H9 (cell line): Measurements from ENCODE around the gene DMRTB1. TPM values are rescaled to one million over a fixed set of nuclear protein-coding genes. Genes with fewer than 3 reads are reported as not detected.

ENCODE experiments used
- DNase-seq: peaks from one replicate; pipeline ENCODE4 v3.0.0-alpha.2; 2017
- H2AFZ ChIP-seq: one replicate; pipeline ENCODE4 v1.6.1; 2013; ENCODE audit warnings: mild to moderate bottlenecking, low read length, control low read depth, moderate library complexity
- H2AK5ac ChIP-seq: 2 replicates; pipeline ENCODE4 v1.6.1; 2013; ENCODE audit warnings: low read length, control low read depth, mixed read lengths; ENCODE audit not compliant: insufficient read length
- H2BK120ac ChIP-seq: one replicate; pipeline ENCODE4 v1.6.1; 2013; ENCODE audit warnings: low read depth, mild to moderate bottlenecking, low read length, control low read depth, inconsistent platforms; ENCODE audit not compliant: poor library complexity, severe bottlenecking
- H2BK12ac ChIP-seq: 2 replicates; pipeline ENCODE4 v1.6.1; 2013; ENCODE audit warnings: low read length, control low read depth, mixed read lengths, low read depth; ENCODE audit not compliant: insufficient read length
- H2BK15ac ChIP-seq: 2 replicates; pipeline ENCODE4 v1.6.1; 2013; ENCODE audit warnings: low read depth, low read length, control low read depth
- H2BK20ac ChIP-seq: one replicate; pipeline ENCODE4 v1.6.1; 2013; ENCODE audit warnings: low read depth, mild to moderate bottlenecking, low read length, control low read depth, inconsistent platforms; ENCODE audit not compliant: poor library complexity, severe bottlenecking
- H2BK5ac ChIP-seq: 2 replicates; pipeline ENCODE4 v1.6.1; 2013; ENCODE audit warnings: low read length, control low read depth, mixed read lengths; ENCODE audit not compliant: insufficient read length
- H3K14ac ChIP-seq: 2 replicates; pipeline ENCODE4 v1.6.1; 2013; ENCODE audit warnings: low read length, control low read depth; ENCODE audit not compliant: insufficient read depth
- H3K18ac ChIP-seq: 2 replicates; pipeline ENCODE4 v1.6.1; 2013; ENCODE audit warnings: low read depth, mild to moderate bottlenecking, mixed read lengths, low read length, control low read depth; ENCODE audit not compliant: insufficient read length
- H3K23ac ChIP-seq: 2 replicates; pipeline ENCODE4 v1.6.1; 2013; ENCODE audit warnings: low read length, control low read depth, mixed read lengths, low read depth; ENCODE audit not compliant: insufficient read length
- H3K23me2 ChIP-seq: 2 replicates; pipeline ENCODE4 v1.6.1; 2013; ENCODE audit warnings: low read depth, mild to moderate bottlenecking, mixed read lengths, low read length, control low read depth; ENCODE audit not compliant: insufficient read length, poor library complexity, severe bottlenecking
- H3K27ac ChIP-seq: 2 replicates; pipeline ENCODE4 v1.5.1; 2013; ENCODE audit warnings: low read length, control low read depth, mixed read lengths, low read depth; ENCODE audit not compliant: insufficient read length
- H3K27me3 ChIP-seq: 2 replicates; pipeline ENCODE4 v1.6.1; 2013; ENCODE audit warnings: low read length, control low read depth, inconsistent platforms; ENCODE audit not compliant: insufficient read depth
- H3K4ac ChIP-seq: 2 replicates; pipeline ENCODE4 v1.6.1; 2013; ENCODE audit warnings: low read depth, mild to moderate bottlenecking, control low read depth, inconsistent platforms, low read length, moderate library complexity
- H3K4me1 ChIP-seq: 2 replicates; pipeline ENCODE4 v1.6.1; 2013; ENCODE audit warnings: low read length, control low read depth, inconsistent platforms; ENCODE audit not compliant: insufficient read depth
- H3K4me2 ChIP-seq: 2 replicates; pipeline ENCODE4 v1.6.1; 2013; ENCODE audit warnings: low read length, control low read depth, mixed read lengths; ENCODE audit not compliant: insufficient read length, insufficient read depth
- H3K56ac ChIP-seq: 2 replicates; pipeline ENCODE4 v1.6.1; 2013; ENCODE audit warnings: low read depth, mild to moderate bottlenecking, mixed read lengths, low read length, control low read depth; ENCODE audit not compliant: insufficient read length
- H3K79me1 ChIP-seq: 2 replicates; pipeline ENCODE4 v1.6.1; 2013; ENCODE audit warnings: low read depth, mild to moderate bottlenecking, moderate library complexity, low read length, control low read depth, inconsistent platforms; ENCODE audit not compliant: insufficient read depth, poor library complexity, severe bottlenecking
- H3K79me2 ChIP-seq: 2 replicates; pipeline ENCODE4 v1.6.1; 2013; ENCODE audit warnings: low read length, control low read depth, inconsistent platforms; ENCODE audit not compliant: insufficient read depth
- H3K9ac ChIP-seq: 2 replicates; pipeline ENCODE4 v1.6.1; 2013; ENCODE audit warnings: low read length, control low read depth, mixed read lengths; ENCODE audit not compliant: insufficient read length; ENCODE audit errors: extremely low read depth
- H3K9me3 ChIP-seq: one replicate; pipeline ENCODE4 v1.6.1; 2013; ENCODE audit warnings: low read depth, low read length, inconsistent platforms; ENCODE audit not compliant: control insufficient read depth
- H3T11ph ChIP-seq: one replicate; pipeline ENCODE4 v1.6.1; 2013; ENCODE audit warnings: mild to moderate bottlenecking, low read length, control low read depth, inconsistent platforms
- H4K20me1 ChIP-seq: one replicate; pipeline ENCODE4 v1.6.1; 2013; ENCODE audit not compliant: control insufficient read depth, insufficient read length, insufficient read depth
- H4K5ac ChIP-seq: 2 replicates; pipeline ENCODE4 v1.6.1; 2013; ENCODE audit warnings: low read depth, mild to moderate bottlenecking, mixed read lengths, low read length, control low read depth; ENCODE audit not compliant: insufficient read length
- H4K8ac ChIP-seq: replicated peaks from 2 replicates; pipeline ENCODE4 v1.6.1; 2013; ENCODE audit warnings: low read length, control low read depth, mixed read lengths, low read depth; ENCODE audit not compliant: insufficient read length
- H4K91ac ChIP-seq: 2 replicates; pipeline ENCODE4 v1.6.1; 2013; ENCODE audit warnings: low read depth, mild to moderate bottlenecking, moderate library complexity, mixed read lengths, low read length, control low read depth; ENCODE audit not compliant: insufficient read length
- H3K27ac Mint-ChIP-seq, 3 experiments: 2 replicates in 2 of 3; 3 replicates in 1 of 3; pipeline ENCODE4 v1.8.0; 2020 to 2021; ENCODE audit warnings: mixed read lengths in 3 of 3, mild to moderate bottlenecking in 1 of 3, moderate library complexity in 1 of 3
- H3K27me3 Mint-ChIP-seq: 2 replicates; pipeline ENCODE4 v1.8.0; 2021; ENCODE audit warnings: low read depth, mild to moderate bottlenecking, moderate library complexity, mixed read lengths
- H3K36me3 Mint-ChIP-seq, 3 experiments: 2 replicates in 2 of 3; 3 replicates in 1 of 3; pipeline ENCODE4 v1.8.0; 2020 to 2021; ENCODE audit warnings: low read depth in 3 of 3, mixed read lengths in 3 of 3; ENCODE audit not compliant: insufficient read depth in 1 of 3
- H3K4me1 Mint-ChIP-seq, 2 experiments: 2 replicates each; pipeline ENCODE4 v1.8.0; 2020; ENCODE audit warnings: mixed read lengths in 2 of 2
- H3K4me3 Mint-ChIP-seq, 2 experiments: 2 replicates in 1 of 2; 3 replicates in 1 of 2; pipeline ENCODE4 v1.8.0; 2020 to 2021; ENCODE audit warnings: mild to moderate bottlenecking in 2 of 2, mixed read lengths in 2 of 2, moderate library complexity in 1 of 2
- H3K9me3 Mint-ChIP-seq, 2 experiments: 2 replicates in 1 of 2; 3 replicates in 1 of 2; pipeline ENCODE4 v1.8.0; 2020; ENCODE audit warnings: mild to moderate bottlenecking in 2 of 2, mixed read lengths in 2 of 2, moderate library complexity in 1 of 2
- CTCF ChIP-seq: fragments of 200-600 bp; sonication (generic); conservative IDR thresholded peaks from 3 replicates; pipeline ENCODE4 v1.8.0; 2021; ENCODE audit warnings: antibody characterized with exemption, mild to moderate bottlenecking
- WGBS: extraction: QIAGEN DNeasy Blood & Tissue Kit; methylation state at CpG from one replicate; pipeline ENCODE4 v1.1.7; 2013; ENCODE audit warnings: missing lambda C conversion rate, low lambda C conversion rate, mixed read lengths; ENCODE audit not compliant: insufficient read length; ENCODE audit errors: extremely low coverage; 5-methylcytosine and 5-hydroxymethylcytosine counted together
- total RNA-seq: library from RNA; stranded (reverse); gene quantifications from 2 replicates; pipeline ENCODE4 v1.2.1, GENCODE V29; 2021

Gene DMRTB1
- total RNA-seq, 1 experiment from 2014 or later = not detected

- no peak overlapping the region for H3K18ac ChIP-seq
- no peak overlapping the region for H2AFZ ChIP-seq
- H3K27me3 ChIP-seq = no peaks in the 10 kb centered on the region; the same call in 1 of the 2 replicates
- no peak overlapping the region for H2AK5ac ChIP-seq
- H3K27ac ChIP-seq = no peak overlapping the region
- no peak overlapping the region for H4K8ac ChIP-seq
- H3K23ac ChIP-seq = no peak overlapping the region
- Mint-ChIP-seq H3K36me3 (peaks cover 0 to 4% (median 0%) of the 10 kb centered on the region in 3 experiments; a peak in 1 of 7 replicates), H3K4me1 (peaks cover 8 to 16% of the 10 kb centered on the region in 2 experiments), H3K27me3 (peaks cover 24% of the 10 kb centered on the region), H3K4me3 (no peak overlapping the region), H3K9me3 (peaks cover 3 to 6% of the 10 kb centered on the region in 2 experiments; a peak in 2 of 5 replicates), H3K27ac (peak overlapping the region in 2 of 3 experiments; percentile 77 to 84; a peak in 2 of 7 replicates)
- H3K79me1 ChIP-seq = no peaks in the 10 kb centered on the region
- no peaks in the 10 kb centered on the region for H3K9me3 ChIP-seq
- no peak overlapping the region for H2BK20ac ChIP-seq
- no peak overlapping the region for H4K5ac ChIP-seq
- no peaks in the 10 kb centered on the region for H4K20me1 ChIP-seq
- H2BK120ac ChIP-seq = no peak overlapping the region
- H3K4ac ChIP-seq = no peak overlapping the region
- no peak overlapping the region for H3T11ph ChIP-seq
- no peak overlapping the region for H3K4me2 ChIP-seq
- TF ChIP-seq CTCF = no peak; the same call in 2 of the 3 replicates
- no peak overlapping the region for H3K56ac ChIP-seq
- no CpG with 5 or more reads among the region's 5 CpGs for WGBS
- H2BK15ac ChIP-seq = no peak overlapping the region
- H4K91ac ChIP-seq = no peak overlapping the region
- no peak overlapping the region for H3K9ac ChIP-seq
- DNase-seq = no peak
- H3K14ac ChIP-seq = no peak overlapping the region
- H3K23me2 ChIP-seq = no peaks in the 10 kb centered on the region
- no peaks in the 10 kb centered on the region for H3K79me2 ChIP-seq
- peaks cover 2% of the 10 kb centered on the region; the same call in 1 of the 2 replicates for H3K4me1 ChIP-seq
- H2BK12ac ChIP-seq = no peak overlapping the region
- no peak overlapping the region for H2BK5ac ChIP-seq
These were observed 10.2 kb downstream of the DMRTB1 start for GRCh38 chr1:53469373-53469772.
